SK-N-SH treated with all-trans-retinoic acid at 6 μM for 48 hours (cell line): ENCODE results near the gene ADORA3.

Experiments
- ATAC-seq: fragments of 200-7000 bp; cut with Tn5 transposase; 3 replicates; pipeline ENCODE4 v1.9.1; 2020; ENCODE audit warnings: mild to moderate bottlenecking, moderate library complexity
- ARNTL ChIP-seq: fragments of 450-650 bp; formaldehyde crosslinking; IDR thresholded peaks from 2 replicates; pipeline ENCODE4 v1.5.0; 2020; ENCODE audit warnings: low read depth, mild to moderate bottlenecking, moderate library complexity, borderline replicate concordance
- BACH2 ChIP-seq: fragments of 250-450 bp; sonication (Bioruptor Pico); IDR thresholded peaks from 2 replicates; pipeline ENCODE4 v1.9.0; 2021; ENCODE audit warnings: mild to moderate bottlenecking, borderline replicate concordance
- CREB5 ChIP-seq: fragments of 250-450 bp; sonication (Bioruptor Pico); IDR thresholded peaks from 2 replicates; pipeline ENCODE4 v1.5.1; 2020; ENCODE audit warnings: low read depth, mild to moderate bottlenecking, moderate library complexity
- CSDC2 ChIP-seq: fragments of 250-450 bp; sonication (Bioruptor Pico); IDR thresholded peaks from 2 replicates; pipeline ENCODE4 v1.5.0; 2020; ENCODE audit warnings: mild to moderate bottlenecking, moderate library complexity
- CSRNP3 ChIP-seq: fragments of 250-450 bp; sonication (Bioruptor Pico); IDR thresholded peaks from 2 replicates; pipeline ENCODE4 v1.5.1; 2021; ENCODE audit warnings: mild to moderate bottlenecking, moderate library complexity
- ESRRG ChIP-seq: fragments of 250-450 bp; sonication (Bioruptor Pico); IDR thresholded peaks from 2 replicates; pipeline ENCODE4 v1.6.1; 2021; ENCODE audit warnings: mild to moderate bottlenecking
- GLIS3 ChIP-seq: fragments of 250-450 bp; sonication (Bioruptor Pico); IDR thresholded peaks from 2 replicates; pipeline ENCODE4 v1.5.0; 2020; ENCODE audit warnings: mild to moderate bottlenecking, moderate library complexity
- ISL1 ChIP-seq: fragments of 250-450 bp; sonication (Bioruptor Pico); IDR thresholded peaks from 2 replicates; pipeline ENCODE4 v2.1.2; 2022; ENCODE audit warnings: mild to moderate bottlenecking, moderate library complexity
- PATZ1 ChIP-seq: fragments of 250-450 bp; sonication (Bioruptor Pico); IDR thresholded peaks from 2 replicates; pipeline ENCODE4 v1.8.0; 2020; ENCODE audit warnings: mild to moderate bottlenecking, moderate library complexity, borderline replicate concordance
- PPARA ChIP-seq: fragments of 250-450 bp; sonication (Bioruptor Pico); IDR thresholded peaks from 2 replicates; pipeline ENCODE4 v1.5.0; 2020; ENCODE audit warnings: mild to moderate bottlenecking, borderline replicate concordance
- RARB ChIP-seq: fragments of 250-450 bp; sonication (Bioruptor Pico); IDR thresholded peaks from 2 replicates; pipeline ENCODE4 v1.8.0; 2021; ENCODE audit warnings: mild to moderate bottlenecking, moderate library complexity
- SNAI2 ChIP-seq: fragments of 250-450 bp; sonication (Bioruptor Pico); IDR thresholded peaks from 2 replicates; pipeline ENCODE4 v1.5.0; 2020; ENCODE audit warnings: mild to moderate bottlenecking, moderate library complexity
- TCF4 ChIP-seq: fragments of 250-450 bp; sonication (Bioruptor Pico); IDR thresholded peaks from 2 replicates; pipeline ENCODE4 v1.8.0; 2021; ENCODE audit warnings: mild to moderate bottlenecking, moderate library complexity, borderline replicate concordance
- TOX ChIP-seq: fragments of 250-450 bp; sonication (Bioruptor Pico); IDR thresholded peaks from 2 replicates; pipeline ENCODE4 v1.8.0; 2021; ENCODE audit warnings: mild to moderate bottlenecking, moderate library complexity, borderline replicate concordance
- TSHZ2 ChIP-seq: fragments of 250-450 bp; sonication (Bioruptor Pico); IDR thresholded peaks from 2 replicates; pipeline ENCODE4 v1.5.0; 2020; ENCODE audit warnings: mild to moderate bottlenecking, moderate library complexity
- ZC3H10 ChIP-seq: fragments of 250-450 bp; sonication (Bioruptor Pico); IDR thresholded peaks from 2 replicates; pipeline ENCODE4 v1.5.1; 2021; ENCODE audit warnings: mild to moderate bottlenecking, moderate library complexity
- ZFP3 ChIP-seq: fragments of 250-450 bp; sonication (Bioruptor Pico); IDR thresholded peaks from 2 replicates; pipeline ENCODE4 v1.5.0; 2020; ENCODE audit warnings: mild to moderate bottlenecking, moderate library complexity
- ZFP30 ChIP-seq: fragments of 450-650 bp; formaldehyde crosslinking; IDR thresholded peaks from 2 replicates; pipeline ENCODE4 v1.5.0; 2022; ENCODE audit warnings: mild to moderate bottlenecking, moderate library complexity
- ZNF565 ChIP-seq: fragments of 450-650 bp; formaldehyde crosslinking; conservative IDR thresholded peaks from 2 replicates; pipeline ENCODE4 v1.5.0; 2020; ENCODE audit warnings: low read depth, mild to moderate bottlenecking, moderate library complexity
- ZNF70 ChIP-seq: fragments of 450-650 bp; formaldehyde crosslinking; IDR thresholded peaks from 2 replicates; pipeline ENCODE4 v1.5.0; 2020; ENCODE audit warnings: mild to moderate bottlenecking, moderate library complexity
- ZNF8 ChIP-seq: fragments of 450-650 bp; formaldehyde crosslinking; IDR thresholded peaks from 2 replicates; pipeline ENCODE4 v1.5.0; 2020; ENCODE audit warnings: mild to moderate bottlenecking, moderate library complexity

ADORA3 gene

GRCh38 chr1:111486431-111486830 lies 17.0 kb downstream of the ADORA3 start:
- ATAC-seq: no peak
- TF ChIP-seq CSRNP3: no peak
- no peak for TF ChIP-seq PPARA (CRISPR knock-in tag)
- TF ChIP-seq CSDC2 (CRISPR knock-in tag): no peak
- TF ChIP-seq RARB (CRISPR knock-in tag): no peak
- no peak for TF ChIP-seq ZNF70 (CRISPR knock-in tag)
- no peak for TF ChIP-seq PATZ1 (CRISPR knock-in tag)
- TF ChIP-seq ZFP3 (CRISPR knock-in tag): no peak
- no peak for TF ChIP-seq ZNF8 (CRISPR knock-in tag)
- TF ChIP-seq CREB5 (CRISPR knock-in tag): no peak
- no peak for TF ChIP-seq TSHZ2 (CRISPR knock-in tag)
- no peak for TF ChIP-seq ARNTL (CRISPR knock-in tag)
- TF ChIP-seq GLIS3: no peak
- no peak for TF ChIP-seq TCF4
- TF ChIP-seq ISL1 (CRISPR knock-in tag): no peak
- no peak for TF ChIP-seq ZNF565 (CRISPR knock-in tag)
- no peak for TF ChIP-seq SNAI2 (CRISPR knock-in tag)

- no peak for ATAC-seq
- TF ChIP-seq ZNF70 (CRISPR knock-in tag) (no peak), BACH2 (no peak), RARB (CRISPR knock-in tag) (no peak), ZFP30 (CRISPR knock-in tag) (no peak), ZC3H10 (CRISPR knock-in tag) (no peak), PPARA (CRISPR knock-in tag) (no peak), TSHZ2 (CRISPR knock-in tag) (no peak), TOX (CRISPR knock-in tag) (no peak)
Measured at GRCh38 chr1:111484391-111485026, 18.9 kb downstream of the ADORA3 start.

GRCh38 chr1:111483876-111484275 lies 19.6 kb downstream of the ADORA3 start:
- no peak for TF ChIP-seq TCF4
- TF ChIP-seq CSRNP3: no peak
- TF ChIP-seq CREB5 (CRISPR knock-in tag): no peak
- no peak for TF ChIP-seq ZC3H10 (CRISPR knock-in tag)
- TF ChIP-seq ZFP30 (CRISPR knock-in tag): no peak
- no peak for TF ChIP-seq BACH2
- no peak for TF ChIP-seq ESRRG (CRISPR knock-in tag)
- no peak for TF ChIP-seq ZFP3 (CRISPR knock-in tag)
- no peak for ATAC-seq
